Esophagus squamous epithelium (tissue), 5 donors: Measurements from ENCODE around the gene CEACAM1. TPM values are rescaled to one million over a fixed set of nuclear protein-coding genes. Genes with fewer than 3 reads are reported as not detected.

Source experiments
- DNase-seq: peaks from one replicate; lab custom pipeline; 2025; lab: John Stamatoyannopoulos, UW
- H3K27ac ChIP-seq, 4 donors: fragments of 200-600 bp; sonication (generic); one replicate each; pipeline ENCODE4 v1.5.1; 2016 to 2019; ENCODE audit warnings: mild to moderate bottlenecking in 1 of 4
- H3K27me3 ChIP-seq, 4 donors: fragments of 200-600 bp; sonication (generic); 1 replicate in 3 of 4; 2 replicates in 1 of 4; pipeline versions ENCODE4 v1.5.1 to v1.6.0; 2017 to 2021; ENCODE audit warnings: antibody characterized with exemption in 1 of 4
- H3K36me3 ChIP-seq, 3 donors: fragments of 200-600 bp; sonication (generic); one replicate each; pipeline ENCODE4 v1.5.1; 2016 to 2019
- H3K4me1 ChIP-seq, 3 donors: fragments of 200-600 bp; sonication (generic); one replicate each; pipeline ENCODE4 v1.5.1; 2017 to 2019
- H3K4me3 ChIP-seq, 4 donors: fragments of 200-600 bp; sonication (generic); 1 replicate in 3 of 4; 2 replicates in 1 of 4; pipeline ENCODE4 v1.5.1; 2016 to 2019; ENCODE audit warnings: mild to moderate bottlenecking in 2 of 4, moderate library complexity in 1 of 4
- H3K9me3 ChIP-seq, 3 donors: fragments of 200-600 bp; sonication (generic); one replicate each; pipeline ENCODE4 v1.5.1; 2016 to 2019
- POLR2A ChIP-seq, 4 donors: fragments of 450-650 bp; IDR thresholded peaks; one replicate each; pipeline ENCODE4 v1.6.1; 2017; ENCODE audit warnings: antibody characterized with exemption in 4 of 4, mild to moderate bottlenecking in 4 of 4, moderate library complexity in 3 of 4
- WGBS, 2 donors: methylation state at CpG; one replicate each; pipeline ENCODE4 v1.1.5; 2018; 5-methylcytosine and 5-hydroxymethylcytosine counted together
- intact Hi-C: fragments of 100-400 bp; cut with DNase I; formaldehyde crosslinking; loops from one replicate; pipeline ENCODE4 v1.15.0; 2022
- total RNA-seq, 4 donors: library from RNA; depleted of rRNA; stranded (reverse); fragments of >200 nt; gene quantifications; one replicate each; pipeline ENCODE4 v1.1.0, GENCODE V29; 2016
- TF ChIP-seq, protein P1 (sequence below), 6 experiments: fragments of 450-650 bp in 4 of 6; fragments of 200-600 bp in 2 of 6; sonication (generic) in 2 of 6; IDR thresholded peaks; one replicate each; pipeline ENCODE4 v1.5.1; 2016 to 2019; ENCODE audit warnings: antibody characterized with exemption in 6 of 6, mild to moderate bottlenecking in 4 of 6, moderate library complexity in 4 of 6
- donor health status: DM: yes; HTN: yes; CAD: no.

CEACAM1 gene
- total RNA-seq, 4 donors from 2014 or later: 34.7 to 135 (median 67.3) TPM

DNA sequence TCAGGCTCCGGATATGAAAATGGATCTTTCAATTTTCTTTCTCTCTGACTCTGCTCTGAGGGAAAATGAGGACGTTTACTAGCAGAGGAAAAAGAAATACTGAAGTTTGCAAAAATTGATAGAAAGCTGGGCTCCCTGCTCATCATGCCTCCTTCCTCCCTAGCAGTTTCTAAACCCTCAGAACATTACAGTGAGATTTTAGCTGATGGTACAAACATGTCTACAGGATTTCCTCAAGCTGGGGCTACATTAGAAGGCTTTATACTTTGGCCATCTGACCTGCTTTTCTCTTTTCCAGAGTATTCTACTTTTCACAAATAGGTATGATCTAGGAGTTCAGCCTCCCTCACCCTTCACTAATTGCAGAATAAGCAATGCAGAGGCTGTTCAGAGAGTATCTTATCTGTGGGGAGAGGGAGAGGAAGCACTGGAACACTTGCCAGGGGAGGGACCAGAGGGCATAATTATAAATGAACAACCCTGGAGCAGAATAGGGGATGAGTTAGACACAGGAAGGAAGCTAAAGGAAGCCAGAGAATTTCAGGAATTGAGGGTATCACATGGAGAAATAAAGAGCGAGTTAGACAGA is 30.0 kb downstream of the CEACAM1 start:
- no peaks in the 10 kb centered on the region for H3K9me3 ChIP-seq
- intact Hi-C loops: no loop called here
- H3K4me3 ChIP-seq: no peak overlapping the region
- H3K36me3 ChIP-seq: no peaks in the 10 kb centered on the region
- no peaks in the 10 kb centered on the region for H3K4me1 ChIP-seq
- no peak for DNase-seq
- H3K27ac ChIP-seq: peak overlapping the region in 1 of 4 donors; percentile 18
- no peaks in the 10 kb centered on the region for H3K27me3 ChIP-seq
- WGBS, 2 donors: 66 to 73% methylated on average over 3 of the region's 3 CpGs
- TF ChIP-seq, protein P1, sequence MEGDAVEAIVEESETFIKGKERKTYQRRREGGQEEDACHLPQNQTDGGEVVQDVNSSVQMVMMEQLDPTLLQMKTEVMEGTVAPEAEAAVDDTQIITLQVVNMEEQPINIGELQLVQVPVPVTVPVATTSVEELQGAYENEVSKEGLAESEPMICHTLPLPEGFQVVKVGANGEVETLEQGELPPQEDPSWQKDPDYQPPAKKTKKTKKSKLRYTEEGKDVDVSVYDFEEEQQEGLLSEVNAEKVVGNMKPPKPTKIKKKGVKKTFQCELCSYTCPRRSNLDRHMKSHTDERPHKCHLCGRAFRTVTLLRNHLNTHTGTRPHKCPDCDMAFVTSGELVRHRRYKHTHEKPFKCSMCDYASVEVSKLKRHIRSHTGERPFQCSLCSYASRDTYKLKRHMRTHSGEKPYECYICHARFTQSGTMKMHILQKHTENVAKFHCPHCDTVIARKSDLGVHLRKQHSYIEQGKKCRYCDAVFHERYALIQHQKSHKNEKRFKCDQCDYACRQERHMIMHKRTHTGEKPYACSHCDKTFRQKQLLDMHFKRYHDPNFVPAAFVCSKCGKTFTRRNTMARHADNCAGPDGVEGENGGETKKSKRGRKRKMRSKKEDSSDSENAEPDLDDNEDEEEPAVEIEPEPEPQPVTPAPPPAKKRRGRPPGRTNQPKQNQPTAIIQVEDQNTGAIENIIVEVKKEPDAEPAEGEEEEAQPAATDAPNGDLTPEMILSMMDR (IDR thresholded peaks at IDR 0.05): no peak
- no peak for TF ChIP-seq POLR2A (IDR thresholded peaks at IDR 0.05)

GRCh38 chr19:42497492-42498168 is 30.7 kb downstream of the CEACAM1 start:
- no peaks in the 10 kb centered on the region for H3K4me1 ChIP-seq
- intact Hi-C loops: no loop called here
- H3K36me3 ChIP-seq: no peaks in the 10 kb centered on the region
- TF ChIP-seq, protein P1 (IDR thresholded peaks at IDR 0.05): no peak
- no peak for TF ChIP-seq POLR2A (IDR thresholded peaks at IDR 0.05)
- WGBS, 2 donors: 85 to 88% methylated on average over 3 of the region's 3 CpGs
- peak overlapping the region in 1 of 4 donors; percentile 11 for H3K27ac ChIP-seq
- no peaks in the 10 kb centered on the region for H3K27me3 ChIP-seq
- no peak overlapping the region for H3K4me3 ChIP-seq
- H3K9me3 ChIP-seq: no peaks in the 10 kb centered on the region
- no peak for DNase-seq

DNA sequence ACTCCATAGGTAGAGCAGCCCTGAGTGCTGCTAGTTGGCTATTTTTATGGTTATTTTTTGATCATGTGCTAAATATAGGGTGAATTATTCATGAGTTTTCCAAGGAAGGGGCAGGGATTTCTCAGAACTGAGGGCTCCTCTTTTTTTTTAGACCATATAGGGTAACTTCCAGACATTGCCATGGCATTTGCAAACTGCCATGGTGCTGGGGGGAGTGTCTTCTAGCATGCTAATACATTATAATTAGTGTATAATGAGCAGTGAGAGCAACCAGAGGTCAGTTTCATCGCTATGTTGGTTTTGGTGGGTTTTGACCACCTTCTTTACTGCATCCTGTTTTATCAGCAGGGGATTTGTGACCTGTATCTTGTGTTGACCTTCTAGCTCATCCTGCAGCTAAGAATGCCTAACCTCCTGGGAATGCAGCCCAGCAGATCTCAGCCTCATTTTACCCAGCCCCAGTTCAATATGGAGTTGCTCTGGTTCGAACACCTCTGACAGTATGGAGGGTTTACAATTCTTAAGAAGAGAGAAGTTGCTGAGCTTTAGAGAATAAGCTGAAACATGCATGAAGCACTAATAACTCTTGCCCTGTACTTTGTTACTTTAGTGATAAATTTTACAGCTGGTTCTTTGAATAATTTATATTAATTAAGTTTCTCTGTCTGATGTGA is 31.7 kb downstream of the CEACAM1 start:
- no peak for DNase-seq
- H3K27ac ChIP-seq: no peak overlapping the region

GRCh38 chr19:42495663-42496062 is 32.6 kb downstream of the CEACAM1 start:
- no peak overlapping the region for H3K27ac ChIP-seq
- no peak for DNase-seq
- H3K4me1 ChIP-seq: no peaks in the 10 kb centered on the region
- no peak overlapping the region for H3K4me3 ChIP-seq
- H3K36me3 ChIP-seq: no peaks in the 10 kb centered on the region
- no peaks in the 10 kb centered on the region for H3K27me3 ChIP-seq
- TF ChIP-seq, protein P1 (IDR thresholded peaks at IDR 0.05): no peak
- no peak for TF ChIP-seq POLR2A (IDR thresholded peaks at IDR 0.05)
- intact Hi-C loops: no loop called here
- WGBS, 2 donors: 72 to 78% methylated on average over 2 to 3 of the region's 3 CpGs
- no peaks in the 10 kb centered on the region for H3K9me3 ChIP-seq

More for the DNA sequence above, 31.7 kb downstream of the CEACAM1 start:
- Histone ChIP-seq H3K9me3 (no peaks in the 10 kb centered on the region), H3K4me1 (no peaks in the 10 kb centered on the region), H3K36me3 (no peaks in the 10 kb centered on the region), H3K4me3 (no peak overlapping the region), H3K27me3 (no peaks in the 10 kb centered on the region)
- WGBS, 2 donors: 88 to 92% methylated on average over 2 of the region's 2 CpGs
- TF ChIP-seq, protein P1 (IDR thresholded peaks at IDR 0.05): no peak
- TF ChIP-seq POLR2A (IDR thresholded peaks at IDR 0.05): no peak
- intact Hi-C loops: no loop called here

DNA sequence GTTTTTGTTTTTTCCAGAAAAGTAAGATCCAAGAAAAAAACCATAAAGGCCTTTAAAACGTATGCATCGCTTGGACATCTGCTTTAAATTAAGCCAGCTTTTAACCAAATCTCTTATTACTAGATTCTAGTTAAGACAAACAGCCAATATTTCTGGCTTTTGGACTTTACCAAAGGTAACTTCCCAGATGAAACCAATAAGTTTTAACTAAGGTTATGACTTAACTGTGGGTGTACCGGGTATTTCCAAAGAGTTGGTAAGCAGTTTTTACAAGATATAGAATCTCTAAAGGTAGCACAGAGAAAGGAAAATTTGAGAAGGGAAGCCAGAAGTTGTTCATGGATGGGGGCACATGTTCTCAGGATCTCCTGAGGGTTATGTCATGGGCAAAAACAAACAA is 34.0 kb downstream of the CEACAM1 start:
- no peaks in the 10 kb centered on the region for H3K4me1 ChIP-seq
- no peak for DNase-seq
- no peak overlapping the region for H3K27ac ChIP-seq
- no peak overlapping the region for H3K4me3 ChIP-seq
- H3K9me3 ChIP-seq: no peaks in the 10 kb centered on the region
- intact Hi-C loops: no loop called here
- WGBS, 2 donors: 72 to 85% methylated on average over 3 of the region's 3 CpGs
- H3K36me3 ChIP-seq: no peaks in the 10 kb centered on the region
- TF ChIP-seq POLR2A (IDR thresholded peaks at IDR 0.05): no peak
- TF ChIP-seq, protein P1 (IDR thresholded peaks at IDR 0.05): no peak
- no peaks in the 10 kb centered on the region for H3K27me3 ChIP-seq
